Body of pancreas (tissue), 4 donors: Measurements from ENCODE around the gene SRRM5.

Experiments
- CTCF ChIP-seq, 7 experiments: fragments of 450-650 bp in 4 of 7; fragments of 200-600 bp in 3 of 7; sonication (generic) in 3 of 7; IDR thresholded peaks; one replicate each; pipeline ENCODE4 v1.5.1; 2016 to 2019; ENCODE audit warnings: antibody characterized with exemption in 7 of 7
- POLR2A ChIP-seq, 3 donors: fragments of 450-650 bp; IDR thresholded peaks; one replicate each; pipeline ENCODE4 v1.6.1; 2016; ENCODE audit warnings: antibody characterized with exemption in 3 of 3, mild to moderate bottlenecking in 2 of 3

DNA sequence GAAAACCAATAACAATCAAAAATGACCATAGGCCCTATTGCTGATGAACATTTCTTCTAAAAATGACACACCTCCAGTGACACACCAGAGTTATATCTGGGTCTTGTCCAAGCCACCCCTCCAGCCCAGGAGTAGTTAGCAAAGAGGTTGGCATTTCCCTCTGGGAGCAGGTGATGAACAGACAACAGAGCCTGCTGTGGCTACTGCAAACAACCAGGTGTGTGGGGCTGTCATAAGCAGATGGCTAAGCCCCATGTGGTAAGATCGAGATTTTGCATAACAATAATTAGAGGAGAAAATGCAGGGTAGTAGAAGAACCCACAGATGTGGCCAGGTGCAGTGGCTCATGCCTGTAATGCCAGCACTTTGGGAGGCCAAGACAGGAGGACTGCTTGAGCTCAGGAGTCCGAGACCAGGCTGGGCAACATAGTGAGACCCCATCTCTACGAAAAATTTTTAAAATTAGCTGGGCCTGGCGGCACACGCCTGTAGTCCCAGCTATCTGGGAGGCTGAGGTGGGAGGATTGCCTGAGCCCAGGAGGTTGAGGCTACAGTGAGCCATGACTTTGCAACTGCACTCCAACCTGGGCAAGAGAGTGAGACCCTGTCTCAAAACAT is 41.6 kb upstream of the SRRM5 start:
- no peak for TF ChIP-seq CTCF (IDR thresholded peaks at IDR 0.05)
- no peak for TF ChIP-seq POLR2A (IDR thresholded peaks at IDR 0.05)
